GM19372 (cell line): ENCODE data around the gene C1orf105.

Source experiments
- ATAC-seq: cut with Tn5 transposase; IDR thresholded peaks from one replicate; pipeline ENCODE4 v1.9.1; 2021; ENCODE audit warnings: mild to moderate bottlenecking, low read depth, moderate library complexity; ENCODE audit not compliant: unreplicated experiment

The C1orf105 gene

GRCh38 chr1:172515927-172516326, 95.4 kb downstream of the C1orf105 start:
- ATAC-seq, result no peak

GRCh38 chr1:172517081-172517480, 96.6 kb downstream of the C1orf105 start:
- no peak for ATAC-seq

- no peak for ATAC-seq
These were observed 97.1 kb downstream of the C1orf105 start for GRCh38 chr1:172517545-172517944.
